Peyer's patch (tissue), 4 donors: Measurements from ENCODE around the gene TRIM13. TPM values are rescaled to one million over a fixed set of nuclear protein-coding genes. Genes with fewer than 3 reads are reported as not detected.
"Not testable (repeated sequence)": the region's sequence is repeated elsewhere in the genome, so short reads cannot be mapped to it uniquely, and the experiment has no call there.

Experiments
- DNase-seq, 3 donors: peaks; one replicate each; pipeline ENCODE4 v3.0.0-alpha.2; 2017 to 2019
- H3K27ac ChIP-seq, 4 donors: fragments of 200-600 bp; sonication (generic); one replicate each; pipeline ENCODE4 v1.5.1; 2016 to 2019
- H3K27me3 ChIP-seq, 2 donors: fragments of 200-600 bp; sonication (generic); one replicate each; pipeline ENCODE4 v1.5.1; 2019
- H3K36me3 ChIP-seq, 3 donors: fragments of 200-600 bp; sonication (generic); one replicate each; pipeline ENCODE4 v1.5.1; 2016 to 2019
- H3K4me1 ChIP-seq, 4 donors: fragments of 200-600 bp; sonication (generic); one replicate each; pipeline ENCODE4 v1.5.1; 2016 to 2019
- H3K4me3 ChIP-seq, 4 donors: fragments of 200-600 bp; sonication (generic); 1 replicate in 3 of 4; 2 replicates in 1 of 4; pipeline ENCODE4 v1.5.1; 2016 to 2019; ENCODE audit warnings: mild to moderate bottlenecking in 1 of 4
- H3K9me3 ChIP-seq, 4 donors: fragments of 200-600 bp; sonication (generic); one replicate each; pipeline ENCODE4 v1.5.1; 2016 to 2019; ENCODE audit warnings: mild to moderate bottlenecking in 1 of 4
- CTCF ChIP-seq, 6 experiments: fragments of 450-650 bp in 4 of 6; fragments of 200-600 bp in 2 of 6; sonication (generic) in 1 of 6; IDR thresholded peaks; one replicate each; pipeline ENCODE4 v1.5.1; 2017 to 2019; ENCODE audit warnings: antibody characterized with exemption in 6 of 6, mild to moderate bottlenecking in 3 of 6, moderate library complexity in 1 of 6
- POLR2A ChIP-seq, 2 donors: fragments of 450-650 bp; IDR thresholded peaks; one replicate each; pipeline ENCODE4 v1.5.1; 2017; ENCODE audit warnings: antibody characterized with exemption in 2 of 2, mild to moderate bottlenecking in 2 of 2, moderate library complexity in 2 of 2
- total RNA-seq, 4 donors: library from RNA; depleted of rRNA; stranded (reverse); fragments of >200 nt; gene quantifications; one replicate each; pipeline ENCODE4 v1.1.0, GENCODE V29; 2016

The TRIM13 gene
- 10 to 100 TPM; 11.4 to 16.8 (median 15.1) TPM for total RNA-seq

- H3K27ac ChIP-seq, result peak within 1 kb of the TSS; percentile 98 to 100 (median 100)
- H3K36me3 ChIP-seq, result no peaks in the 10 kb centered on the region
- H3K9me3 ChIP-seq, result no peaks in the 10 kb centered on the region
- H3K4me3 ChIP-seq, result peak within 1 kb of the TSS; percentile 83 to 90 (median 85)
- peak; percentile 91 to 96 (median 92) for DNase-seq
- peaks cover 6 to 26% (median 9%) of the 10 kb centered on the region in 4 donors for H3K4me1 ChIP-seq
- TF ChIP-seq CTCF (IDR thresholded peaks at IDR 0.05), result peak; percentile 42 to 81 (median 76)
- TF ChIP-seq POLR2A (IDR thresholded peaks at IDR 0.05), result peak; percentile 31 to 60
- no peaks in the 10 kb centered on the region for H3K27me3 ChIP-seq
Measured at GRCh38 chr13:49996951-49997895, at the start of gene TRIM13. Gene TRIM13, plus strand, starts transcription at chr13:49997042. Its CDS starts 14,899 bp downstream, at chr13:50011941.

- not testable (repeated sequence) for H3K36me3 ChIP-seq, DNase-seq, H3K27me3 ChIP-seq, H3K4me3 ChIP-seq, H3K9me3 ChIP-seq, H3K4me1 ChIP-seq, H3K27ac ChIP-seq
Measured at GRCh38 chr13:49948777-49949270, 48.0 kb upstream of the TRIM13 start.

GRCh38 chr13:49951754-49952535 is 44.9 kb upstream of the TRIM13 start:
- Histone ChIP-seq H3K9me3 (no peaks in the 10 kb centered on the region), H3K4me3 (no peak overlapping the region), H3K27ac (peak overlapping the region in 2 of 4 donors; percentile 16 to 46), H3K27me3 (no peaks in the 10 kb centered on the region), H3K4me1 (peaks cover 0 to 16% (median 0%) of the 10 kb centered on the region in 4 donors), H3K36me3 (no peaks in the 10 kb centered on the region)
- peak in 1 of 3 donors; percentile 47 for DNase-seq
- TF ChIP-seq POLR2A (IDR thresholded peaks at IDR 0.05), result no peak
- TF ChIP-seq CTCF (IDR thresholded peaks at IDR 0.05), result no peak

GRCh38 chr13:49953560-49953959 is 43.3 kb upstream of the TRIM13 start:
- Histone ChIP-seq H3K4me3 (no peak overlapping the region), H3K4me1 (peaks cover 0 to 16% (median 0%) of the 10 kb centered on the region in 4 donors), H3K36me3 (no peaks in the 10 kb centered on the region), H3K27me3 (no peaks in the 10 kb centered on the region), H3K27ac (no peak overlapping the region), H3K9me3 (no peaks in the 10 kb centered on the region)
- TF ChIP-seq POLR2A (IDR thresholded peaks at IDR 0.05) (no peak), CTCF (IDR thresholded peaks at IDR 0.05) (no peak)
- no peak for DNase-seq

- H3K9me3 ChIP-seq, result no peaks in the 10 kb centered on the region
- H3K27ac ChIP-seq, result peak overlapping the region in 2 of 4 donors; percentile 48 to 50
- H3K27me3 ChIP-seq, result no peaks in the 10 kb centered on the region
- H3K36me3 ChIP-seq, result no peaks in the 10 kb centered on the region
- H3K4me1 ChIP-seq, result peaks cover 0 to 16% (median 0%) of the 10 kb centered on the region in 4 donors
- H3K4me3 ChIP-seq, result no peak overlapping the region
- peak in 2 of 3 donors; percentile 51 to 58 for DNase-seq
- no peak for TF ChIP-seq POLR2A (IDR thresholded peaks at IDR 0.05)
- no peak for TF ChIP-seq CTCF (IDR thresholded peaks at IDR 0.05)
Measured at GRCh38 chr13:49954674-49955455, 42.0 kb upstream of the TRIM13 start.
